Endometrium (tissue), 2 donors: ENCODE results near the gene BMP8B.
A peak's percentile ranks its signal among the peaks of the same experiment; 100 is the strongest.
"Not testable (repeated sequence)": the region's sequence is repeated elsewhere in the genome, so short reads cannot be mapped to it uniquely, and the experiment has no call there.

Experiments
- FAIRE-seq: peaks from 2 replicates; lab custom pipeline; 2012; peaks lifted over from hg19 to GRCh38; lab: Jason Lieb, UNC
- donor health status: control.
- donor health status: control.

The BMP8B gene, protein sequence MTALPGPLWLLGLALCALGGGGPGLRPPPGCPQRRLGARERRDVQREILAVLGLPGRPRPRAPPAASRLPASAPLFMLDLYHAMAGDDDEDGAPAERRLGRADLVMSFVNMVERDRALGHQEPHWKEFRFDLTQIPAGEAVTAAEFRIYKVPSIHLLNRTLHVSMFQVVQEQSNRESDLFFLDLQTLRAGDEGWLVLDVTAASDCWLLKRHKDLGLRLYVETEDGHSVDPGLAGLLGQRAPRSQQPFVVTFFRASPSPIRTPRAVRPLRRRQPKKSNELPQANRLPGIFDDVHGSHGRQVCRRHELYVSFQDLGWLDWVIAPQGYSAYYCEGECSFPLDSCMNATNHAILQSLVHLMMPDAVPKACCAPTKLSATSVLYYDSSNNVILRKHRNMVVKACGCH

DNA sequence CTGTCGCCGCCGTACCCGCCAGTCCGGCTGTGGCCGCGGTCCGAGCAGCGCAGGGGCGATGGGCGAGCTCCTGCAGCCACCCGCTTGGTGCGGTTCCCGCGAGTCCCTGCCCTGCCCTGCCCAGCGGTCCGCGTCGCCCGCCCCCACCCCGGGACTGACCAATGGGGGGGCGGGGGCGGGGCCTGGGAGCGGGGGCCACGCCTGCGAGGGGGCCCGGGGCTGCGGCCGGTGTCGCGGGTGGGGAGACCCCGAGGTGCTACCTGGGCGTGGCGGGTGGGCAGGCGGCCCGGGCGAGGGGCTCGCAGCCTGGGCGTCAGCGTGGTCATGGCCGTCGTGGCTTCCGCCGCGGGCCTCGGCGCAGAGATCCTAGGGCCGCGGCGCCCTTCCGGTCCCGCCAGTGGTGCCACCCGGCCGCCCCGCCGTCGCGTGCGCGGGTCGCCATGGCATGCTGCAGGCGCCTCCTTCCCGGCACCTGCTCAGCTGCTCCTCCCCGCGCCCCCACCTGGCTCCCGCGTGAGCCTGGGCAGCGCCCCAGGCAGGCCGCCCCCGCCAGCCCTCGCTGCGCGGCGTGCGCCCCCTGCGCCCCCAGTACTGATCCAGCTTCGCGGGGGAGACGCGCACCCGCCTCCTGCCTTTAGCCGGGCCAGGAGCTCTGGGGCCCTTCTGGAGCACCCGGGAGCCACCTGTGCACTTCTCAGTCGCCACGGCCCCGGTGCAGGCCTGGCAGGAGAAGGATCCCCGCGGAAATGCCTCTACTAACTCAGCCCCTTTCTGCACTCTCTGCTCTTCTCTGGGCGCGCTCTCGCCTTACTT, at the start of gene BMP8B:
Gene BMP8B (minus strand): TSS at position 108 of the 813 bp plus-strand sequence. CDS start 380 bp downstream, outside the sequence.
- FAIRE-seq, result no peak

DNA sequence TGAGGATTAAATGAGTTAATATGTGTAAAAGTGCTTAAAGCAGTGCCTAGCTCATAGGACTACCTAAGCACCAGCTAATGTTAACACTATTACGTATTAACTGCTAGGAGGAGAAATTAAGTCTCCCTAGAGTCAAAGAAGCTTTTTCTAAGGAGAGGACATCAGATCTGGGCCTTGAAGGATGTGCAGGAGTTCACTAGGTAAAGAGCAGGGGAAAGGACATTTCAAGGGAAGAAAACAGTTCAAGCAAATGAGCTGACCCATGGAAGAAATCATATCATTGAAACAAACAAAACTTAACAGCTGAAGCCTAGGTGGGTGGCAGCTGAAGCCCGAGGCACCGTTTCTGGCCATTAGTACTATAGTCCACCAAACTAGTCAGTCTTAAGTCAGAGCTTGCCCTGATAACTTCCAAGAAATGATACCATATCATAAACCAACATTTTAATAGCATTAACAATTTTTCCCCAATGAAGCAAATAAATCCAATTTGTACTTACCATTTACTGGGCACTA, 48.0 kb upstream of the BMP8B start:
- no peak for FAIRE-seq

DNA sequence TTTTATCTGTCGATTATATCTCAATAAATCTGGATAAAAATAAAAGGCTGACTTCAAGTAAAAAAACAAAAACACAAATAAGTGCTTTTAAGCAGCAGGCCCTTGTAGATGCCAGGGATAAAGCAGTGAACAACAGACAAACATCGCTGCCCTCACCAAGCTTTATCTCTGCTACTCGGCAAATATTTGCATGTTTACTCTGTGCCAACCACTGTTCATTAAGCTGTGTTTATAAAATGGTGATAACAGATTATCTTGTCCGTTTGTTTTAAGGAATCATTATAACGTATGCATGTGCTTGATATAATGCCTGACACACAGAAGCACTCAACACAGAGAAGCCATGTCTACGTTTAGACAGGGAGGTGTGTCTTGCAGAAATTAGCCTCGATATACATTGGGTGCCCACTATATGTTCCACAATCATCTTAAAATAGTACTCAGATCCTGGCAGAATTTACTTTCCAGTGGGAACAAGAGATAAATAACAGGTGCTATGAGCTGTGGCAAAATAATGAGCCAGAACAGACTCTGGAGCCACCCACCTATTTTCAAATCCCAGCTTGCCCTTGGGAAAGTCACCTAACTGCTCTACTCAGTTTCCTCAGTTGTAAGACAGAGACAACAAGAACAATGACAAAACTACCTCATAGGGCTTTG, 47.4 kb upstream of the BMP8B start:
- no peak for FAIRE-seq

DNA sequence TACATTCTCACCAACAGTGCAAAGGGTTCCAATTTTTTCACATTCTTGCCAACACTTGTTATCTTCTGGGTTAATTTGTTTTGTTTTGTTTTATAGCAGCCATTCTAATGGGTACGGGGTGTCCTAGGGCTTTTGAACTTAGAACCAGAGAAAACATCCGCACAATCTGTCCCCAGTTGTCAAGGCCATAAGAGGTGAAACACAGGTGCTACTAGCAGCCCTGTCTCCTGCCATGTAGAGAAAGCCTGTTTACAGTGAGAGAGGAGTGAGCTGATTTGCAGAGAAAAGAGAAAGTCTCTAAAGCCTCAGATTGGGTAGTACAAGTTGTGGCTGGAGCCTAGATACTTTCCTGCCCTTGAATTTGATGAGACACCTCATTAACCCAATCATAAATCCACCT, 46.4 kb upstream of the BMP8B start:
- no peak for FAIRE-seq

DNA sequence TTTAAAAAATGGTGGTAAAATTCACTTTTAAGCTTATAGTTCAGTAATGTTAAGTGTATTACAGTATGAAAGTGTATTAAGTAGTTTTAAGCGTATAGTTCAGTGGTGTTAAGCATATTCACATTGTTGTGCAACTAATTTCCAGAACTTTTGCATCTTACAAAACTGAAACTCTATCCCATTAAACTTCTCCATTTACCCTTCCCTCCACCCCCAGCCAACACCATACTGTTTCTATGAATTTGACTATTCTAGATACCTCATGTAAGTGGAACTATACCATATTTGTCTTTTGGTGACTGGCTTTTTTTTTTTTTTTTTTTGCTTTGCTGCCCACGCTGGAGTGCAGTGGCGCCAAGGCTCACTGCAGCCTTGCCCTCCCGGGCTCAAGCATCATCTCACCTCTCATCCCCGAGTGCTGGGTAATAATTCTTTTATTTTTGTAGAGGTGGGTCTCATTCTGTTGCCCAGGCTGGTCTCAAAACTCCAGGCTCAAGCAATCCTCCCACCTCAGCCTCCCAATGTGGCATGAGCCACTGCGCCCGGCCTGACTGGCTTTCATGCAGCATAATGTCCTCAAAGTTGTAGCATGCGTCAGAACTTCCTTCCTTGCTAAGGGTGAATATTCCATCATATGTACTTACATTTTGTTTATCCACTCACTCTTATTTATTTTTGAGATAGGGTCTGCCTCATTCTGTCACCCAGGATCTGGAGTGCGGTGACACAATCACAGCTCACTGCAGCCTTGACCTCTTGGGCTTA, 45.1 kb upstream of the BMP8B start:
- no peak for FAIRE-seq

DNA sequence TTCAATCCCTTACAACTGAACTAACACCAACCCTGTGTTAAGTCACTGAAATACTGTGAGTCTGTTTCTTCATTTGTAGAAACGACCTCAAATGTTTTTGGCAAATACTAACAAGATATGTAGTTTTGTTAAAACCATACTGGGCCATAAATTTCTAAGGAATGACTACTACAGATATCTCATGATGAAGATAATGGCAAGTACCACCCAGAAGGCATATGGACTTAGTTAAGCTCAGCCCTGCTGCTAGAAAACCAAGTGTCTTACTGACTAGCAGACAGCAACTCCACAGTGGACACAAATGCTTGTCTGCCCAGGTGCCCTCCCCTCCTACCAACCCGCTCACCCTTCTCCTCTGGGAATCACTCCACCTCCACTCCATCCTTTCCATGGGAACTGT, 44.5 kb upstream of the BMP8B start:
- FAIRE-seq, result no peak

DNA sequence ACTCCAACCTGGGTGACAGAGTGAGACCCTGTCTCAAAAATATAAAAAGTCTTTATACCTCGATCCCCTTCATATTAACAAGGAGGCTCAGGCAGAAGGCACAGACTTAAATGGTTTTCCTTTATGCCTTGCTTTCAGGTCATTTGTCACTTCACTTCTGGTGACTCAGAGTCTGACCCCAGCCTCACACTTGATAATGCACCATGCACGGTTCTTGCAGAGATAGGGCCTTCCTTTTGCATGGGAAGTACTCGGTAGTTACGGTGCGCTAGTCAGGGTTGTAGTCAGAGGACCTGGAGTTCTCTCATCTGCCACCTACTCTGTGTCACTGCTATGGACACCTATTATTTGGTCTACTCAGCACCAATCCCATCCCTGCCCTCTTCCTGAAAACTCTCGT, 43.6 kb upstream of the BMP8B start:
- no peak for FAIRE-seq

DNA sequence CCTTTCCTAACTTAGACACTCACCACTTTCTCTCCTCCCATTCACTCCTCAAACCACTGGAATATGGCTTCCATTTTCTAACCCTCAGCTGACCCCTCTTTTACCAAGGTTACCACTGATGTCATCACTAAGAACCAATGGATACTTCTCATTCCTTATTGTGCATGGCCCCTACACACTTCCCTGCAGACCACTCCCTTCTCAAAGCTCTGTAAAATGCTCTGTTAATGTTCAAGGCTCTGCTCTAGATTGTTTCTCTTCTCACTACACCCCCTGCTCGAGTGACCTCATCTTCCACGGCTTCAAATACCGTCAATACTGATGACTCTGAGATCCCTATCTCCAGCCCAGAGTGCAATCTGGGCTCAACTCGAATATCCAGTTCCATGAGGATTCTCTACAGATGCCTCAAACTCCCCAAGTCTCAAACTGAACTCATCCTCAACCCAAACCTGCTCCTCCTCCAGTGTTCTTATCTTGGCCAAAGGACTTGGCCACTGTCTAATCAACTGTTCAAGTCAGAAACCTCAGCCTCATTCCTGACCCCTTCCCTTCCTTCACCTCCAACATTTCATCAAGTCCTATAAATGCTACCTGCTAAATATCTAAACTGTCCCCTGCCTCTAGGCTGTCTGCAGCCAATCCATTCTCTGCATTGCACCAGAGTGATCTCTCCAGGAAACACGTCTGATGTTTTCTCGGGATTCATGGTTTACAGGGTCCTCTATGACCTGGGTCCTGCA, 41.3 kb upstream of the BMP8B start:
- no peak for FAIRE-seq

DNA sequence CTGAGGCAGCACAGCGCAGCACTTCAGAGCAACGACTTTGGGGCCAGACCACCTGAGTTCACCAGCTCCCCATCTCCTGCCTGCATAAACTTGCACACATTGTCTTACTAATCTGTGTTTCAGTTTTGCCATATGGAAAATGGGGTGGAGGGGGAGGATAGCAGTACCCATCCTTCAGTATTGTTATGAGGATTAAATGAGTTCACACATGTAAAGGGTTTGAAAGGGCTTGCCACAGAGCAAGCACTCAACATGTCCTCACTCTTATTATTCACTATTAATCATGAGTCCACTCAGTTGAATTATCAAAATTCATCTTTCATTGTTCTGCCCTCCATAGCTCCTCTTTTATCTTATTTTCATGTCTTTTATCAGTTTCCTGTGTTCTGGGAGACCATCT, 40.1 kb upstream of the BMP8B start:
- no peak for FAIRE-seq

DNA sequence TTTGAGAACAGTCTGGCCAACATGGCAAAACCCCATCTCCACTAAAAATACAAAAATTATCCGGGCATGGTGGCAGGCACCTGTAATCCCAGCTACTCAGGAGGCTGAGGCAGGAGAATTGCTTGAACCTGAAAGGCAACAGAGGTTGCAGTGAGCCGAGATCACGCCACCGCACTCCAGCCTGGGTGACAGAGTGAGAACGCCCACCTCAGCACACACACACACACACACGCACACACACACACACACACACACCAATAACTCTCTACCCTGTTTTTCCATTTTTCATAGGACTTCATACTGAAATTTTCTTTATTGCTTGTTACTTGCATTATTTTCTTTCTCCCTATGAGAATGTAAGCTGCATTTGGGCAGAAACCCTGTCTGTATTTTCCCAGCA, 39.6 kb upstream of the BMP8B start:
- FAIRE-seq, result not testable (repeated sequence)

DNA sequence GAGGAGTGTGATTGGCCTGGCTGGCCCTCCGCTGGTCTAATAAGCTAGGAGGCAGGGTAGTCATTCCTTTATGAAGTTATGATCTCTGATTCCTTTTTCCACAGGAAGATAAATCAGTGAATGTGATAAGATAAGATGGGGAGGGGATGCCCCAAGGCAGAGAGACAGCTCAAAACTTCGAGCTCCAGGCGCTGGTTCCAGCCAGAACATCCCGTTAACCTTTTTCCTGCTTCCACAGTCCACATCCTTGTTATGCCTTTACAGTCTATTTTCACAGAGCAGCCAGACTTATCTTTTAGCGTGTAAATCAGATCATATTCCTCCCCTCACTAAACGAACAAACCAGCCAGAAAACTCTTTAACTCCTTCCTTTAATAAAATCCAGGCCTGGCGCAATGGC, 38.5 kb upstream of the BMP8B start:
- FAIRE-seq, result no peak

DNA sequence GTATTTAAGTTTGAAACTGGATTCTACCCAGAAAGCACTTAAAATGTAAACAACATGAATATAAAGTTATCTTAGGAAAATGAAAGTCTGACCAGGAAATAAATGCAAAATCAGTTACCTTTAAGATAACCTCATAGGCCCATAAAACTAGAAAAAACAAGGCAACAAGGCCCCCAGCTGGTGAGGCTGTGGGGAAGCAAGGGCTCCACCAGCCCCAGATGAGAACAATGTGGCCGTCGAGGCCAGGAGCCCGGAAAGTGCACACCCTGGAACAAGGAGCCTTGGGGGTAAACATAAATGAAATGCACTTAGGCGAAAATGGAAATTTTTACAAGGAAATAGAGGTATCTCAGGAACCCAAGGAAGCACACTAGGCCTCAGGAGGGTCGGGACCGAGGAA, 37.9 kb upstream of the BMP8B start:
- no peak for FAIRE-seq

DNA sequence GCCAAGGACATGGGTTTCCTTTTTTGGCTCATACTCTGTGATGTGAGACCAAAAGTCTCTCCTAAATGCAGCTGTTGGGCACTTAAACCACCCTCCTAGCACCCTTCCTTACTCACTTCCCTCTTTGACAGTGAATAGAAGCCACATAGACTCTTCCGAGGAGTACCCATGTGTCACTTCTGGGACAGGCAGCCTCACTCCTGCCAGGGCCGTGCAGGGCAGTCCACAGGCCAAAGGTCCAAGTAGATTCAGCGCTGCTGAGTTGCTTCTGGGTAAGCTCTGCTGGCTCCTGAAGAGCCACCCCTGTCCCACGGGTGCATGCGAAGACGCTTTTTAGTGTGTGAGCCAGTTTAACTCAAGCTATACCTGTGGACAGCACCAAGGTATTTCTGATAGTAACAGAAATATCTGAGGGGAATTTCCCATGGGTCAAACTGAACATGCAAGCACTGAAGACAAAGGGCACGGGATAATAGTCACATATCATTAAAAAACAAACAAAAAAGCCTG, 36.8 kb upstream of the BMP8B start:
- no peak for FAIRE-seq

DNA sequence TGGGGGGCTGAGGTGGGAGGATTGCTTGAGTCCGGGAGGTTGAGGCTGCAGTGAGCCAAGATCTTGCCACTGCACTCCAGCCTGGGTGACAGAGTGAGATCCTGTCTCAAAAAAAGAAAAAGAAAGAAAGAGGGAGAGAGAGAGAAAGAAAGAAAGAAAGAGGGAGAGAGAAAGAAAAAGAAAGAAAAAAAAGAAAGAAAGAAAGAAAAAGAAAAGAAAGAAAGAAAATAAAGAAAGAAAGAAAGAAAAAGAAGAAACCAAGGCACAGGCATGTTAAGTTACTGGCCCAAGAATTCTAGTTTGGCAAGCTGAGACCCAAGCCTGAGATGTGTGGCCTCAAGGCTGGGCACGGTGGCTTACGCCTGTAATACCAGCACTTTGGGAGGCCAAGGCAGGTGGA, 34.8 kb upstream of the BMP8B start:
- FAIRE-seq, result peak; percentile 77

DNA sequence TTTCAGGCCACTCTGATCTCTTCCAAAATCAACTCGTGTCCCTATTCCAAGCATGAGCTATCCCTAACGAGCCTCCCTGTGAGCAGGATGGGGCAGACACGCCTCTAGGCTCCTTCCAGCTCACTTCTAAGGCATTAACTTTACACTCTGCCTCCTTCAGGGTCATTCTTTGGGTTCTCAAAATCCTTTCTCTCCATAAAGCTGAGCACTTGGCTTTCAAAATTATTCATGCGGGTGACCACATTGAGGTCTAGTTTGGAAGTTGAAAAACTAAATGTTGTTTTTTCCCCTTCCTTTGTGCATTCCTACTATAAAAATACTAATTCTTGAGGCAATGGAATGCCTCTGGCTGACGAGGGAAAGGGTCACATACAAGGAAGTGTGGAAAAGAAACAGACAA, 33.5 kb upstream of the BMP8B start:
- no peak for FAIRE-seq

DNA sequence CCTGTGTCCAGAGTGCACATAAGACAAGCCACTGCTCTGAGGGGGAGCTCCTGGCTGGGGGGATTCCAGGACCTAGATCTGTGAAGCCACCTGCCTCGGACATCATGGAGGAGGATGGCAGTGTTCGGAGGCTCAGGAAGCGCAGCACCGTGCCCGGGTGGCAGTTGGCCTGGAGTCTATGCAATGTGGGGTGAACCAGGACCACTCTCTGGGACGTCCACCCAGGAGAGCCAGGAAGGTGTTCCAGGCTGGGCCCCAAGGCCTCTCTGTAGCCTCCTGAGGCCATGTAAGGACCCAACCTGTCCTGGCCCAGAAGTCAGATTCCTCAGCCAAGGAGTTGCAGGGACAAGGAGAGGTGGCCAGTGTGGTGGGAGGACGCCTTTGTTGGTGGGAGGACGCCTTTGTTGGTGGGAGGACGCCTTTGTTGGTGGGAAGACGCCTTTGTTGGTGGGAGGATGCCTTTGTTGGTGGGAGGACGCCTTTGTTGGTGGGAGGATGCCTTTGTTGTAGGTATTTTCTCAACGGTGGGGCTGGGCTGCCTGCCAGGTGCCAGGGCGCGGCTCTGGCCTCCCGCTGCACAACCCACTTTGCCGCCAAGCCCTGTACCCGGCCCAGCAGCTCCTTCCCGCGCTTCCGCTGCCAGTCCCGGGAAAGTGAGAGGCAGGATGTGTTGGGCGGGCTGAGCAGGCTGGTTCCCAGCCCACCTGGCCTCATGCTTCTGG, 30.6 kb upstream of the BMP8B start:
- no peak for FAIRE-seq

DNA sequence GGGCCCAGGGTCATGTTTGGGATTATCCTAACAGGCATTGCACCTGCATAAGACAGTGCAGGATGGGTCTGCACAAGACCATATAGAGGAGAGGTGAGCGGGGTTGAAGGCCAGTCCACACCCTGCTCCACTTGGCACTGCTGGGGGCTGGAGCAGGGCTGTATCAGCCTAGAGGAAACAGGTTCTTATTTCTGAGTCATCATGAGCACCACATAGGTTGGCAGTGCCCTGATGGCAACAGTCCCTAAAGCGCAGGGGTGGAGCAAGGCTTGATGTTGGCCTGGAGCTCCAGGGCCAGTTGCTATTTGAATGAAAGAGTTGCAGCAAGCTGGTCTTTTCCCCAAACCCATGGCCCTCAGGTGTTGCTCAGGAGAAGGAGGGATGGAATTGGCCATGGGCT, 29.8 kb upstream of the BMP8B start:
- no peak for FAIRE-seq

DNA sequence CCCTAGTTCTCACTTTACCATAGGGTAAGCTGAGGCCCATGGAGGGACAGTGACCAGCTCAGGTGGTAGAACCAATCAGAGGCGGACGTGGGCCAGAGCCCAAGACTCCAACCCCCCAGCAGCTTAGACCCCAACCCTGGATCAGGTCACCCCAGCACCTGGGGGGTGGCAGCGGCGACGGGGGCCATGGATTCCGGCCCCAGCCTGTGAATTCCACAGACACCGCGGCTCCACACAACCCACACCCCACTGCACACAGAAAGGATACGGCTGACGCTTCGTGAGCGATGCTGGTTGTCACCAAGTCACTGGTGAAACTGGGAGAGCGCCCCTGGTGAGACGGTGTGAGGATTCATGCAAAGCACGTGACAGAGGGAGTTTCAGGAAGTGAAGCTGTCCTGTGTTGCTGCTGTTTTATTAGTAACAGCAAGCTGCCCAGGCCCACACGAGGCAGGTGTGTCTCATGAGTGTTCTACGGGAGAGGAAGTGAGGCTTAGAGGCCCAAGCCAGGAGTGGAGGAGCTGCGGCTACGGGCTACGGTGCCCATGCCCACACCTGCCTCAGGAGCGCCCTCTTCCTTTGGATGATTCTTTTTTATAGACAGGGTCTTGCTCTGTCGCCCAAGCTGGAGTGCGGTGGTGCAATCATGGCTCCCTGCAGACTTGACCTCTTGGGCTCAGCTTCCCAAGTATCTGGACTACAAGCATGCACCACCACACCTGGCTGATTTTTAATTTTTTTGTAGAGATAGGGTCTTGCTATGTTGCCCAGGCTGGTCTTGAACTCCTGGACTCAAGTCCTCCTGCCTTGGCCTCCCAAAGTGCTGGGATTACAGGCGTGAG, 28.6 kb upstream of the BMP8B start:
- not testable (repeated sequence) for FAIRE-seq

DNA sequence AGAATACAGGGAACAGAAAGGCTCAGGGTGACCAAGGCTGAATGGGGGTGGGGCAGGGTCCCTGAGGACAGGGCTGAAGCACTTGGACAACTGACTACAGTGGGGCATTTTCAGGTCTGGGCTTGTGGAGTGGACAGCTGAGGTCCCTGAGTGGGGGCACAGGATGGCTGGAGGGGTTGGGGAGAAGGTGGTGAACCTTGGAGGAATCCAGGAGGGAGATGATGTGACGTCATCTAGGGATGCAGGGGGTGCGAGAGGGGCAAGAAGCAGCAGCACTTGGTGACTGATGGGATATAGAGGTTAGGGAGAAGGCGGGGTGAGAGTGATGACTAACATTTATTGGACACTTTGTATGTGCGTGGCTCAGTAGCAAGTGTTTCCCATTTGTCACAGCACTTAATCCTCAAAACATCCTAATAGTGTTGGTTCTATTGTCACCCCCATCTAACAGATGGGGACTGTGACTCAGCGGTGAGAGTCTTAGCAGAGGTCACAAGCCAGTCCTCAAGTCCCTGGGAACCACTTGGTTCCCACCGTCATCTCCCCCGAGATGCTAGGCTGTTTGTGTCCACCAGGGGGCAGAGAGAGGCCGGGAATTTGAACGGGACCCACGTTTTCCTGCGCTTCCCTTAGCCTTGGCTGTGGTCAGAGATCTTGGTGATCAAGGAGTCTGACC, 27.9 kb upstream of the BMP8B start:
- FAIRE-seq, result peak; percentile 77
